ENCODE measurements around the gene ASIC1.

ASIC1 gene

GRCh38 chr12:50107416-50108268, 50.2 kb downstream of the ASIC1 start:
- no peak for DNase-seq (ENCODE audit: low read depth in 2 of 2)

DNA sequence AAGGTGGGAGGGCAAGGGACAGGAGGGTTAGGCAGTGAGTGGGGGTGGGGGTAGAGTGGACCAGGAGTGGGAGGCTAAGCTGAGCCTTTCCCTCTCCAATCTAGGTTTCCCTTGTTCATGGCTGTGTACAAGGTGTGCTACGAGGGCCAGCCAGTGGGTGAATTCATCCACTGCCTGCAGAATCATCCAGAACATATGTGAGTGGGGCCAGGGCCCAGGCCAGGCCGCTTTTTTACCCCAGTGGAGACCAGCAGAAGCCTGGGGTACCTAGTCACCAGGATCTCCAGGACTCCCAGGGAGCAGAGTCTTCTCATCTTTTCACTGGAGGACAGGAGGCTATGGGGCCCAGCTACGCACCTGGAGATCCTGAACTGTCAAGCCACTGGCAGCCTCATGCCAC, 51.9 kb downstream of the ASIC1 start:
- DNase-seq (ENCODE audit: low read depth in 2 of 2): no peak

GRCh38 chr12:50110127-50110761, 52.8 kb downstream of the ASIC1 start:
- DNase-seq (ENCODE audit: low read depth in 2 of 2): no peak

- DNase-seq (ENCODE audit: low read depth in 2 of 2): no peak
Observed at GRCh38 chr12:50110762-50111351, 53.5 kb downstream of the ASIC1 start.

GRCh38 chr12:50111395-50111692, 53.9 kb downstream of the ASIC1 start:
- DNase-seq (ENCODE audit: low read depth in 2 of 2): no peak

- DNase-seq (ENCODE audit: low read depth in 2 of 2): peak; percentile 97 to 99
Observed at GRCh38 chr12:50111693-50112455, 54.5 kb downstream of the ASIC1 start, which contains the start of gene COX14. TSS of gene COX14 (plus strand) at chr12:50112236. CDS start at chr12:50120044, 7,808 bp downstream.

GRCh38 chr12:50112456-50113218, 55.2 kb downstream of the ASIC1 start:
- no peak for DNase-seq (ENCODE audit: low read depth in 2 of 2)

DNA sequence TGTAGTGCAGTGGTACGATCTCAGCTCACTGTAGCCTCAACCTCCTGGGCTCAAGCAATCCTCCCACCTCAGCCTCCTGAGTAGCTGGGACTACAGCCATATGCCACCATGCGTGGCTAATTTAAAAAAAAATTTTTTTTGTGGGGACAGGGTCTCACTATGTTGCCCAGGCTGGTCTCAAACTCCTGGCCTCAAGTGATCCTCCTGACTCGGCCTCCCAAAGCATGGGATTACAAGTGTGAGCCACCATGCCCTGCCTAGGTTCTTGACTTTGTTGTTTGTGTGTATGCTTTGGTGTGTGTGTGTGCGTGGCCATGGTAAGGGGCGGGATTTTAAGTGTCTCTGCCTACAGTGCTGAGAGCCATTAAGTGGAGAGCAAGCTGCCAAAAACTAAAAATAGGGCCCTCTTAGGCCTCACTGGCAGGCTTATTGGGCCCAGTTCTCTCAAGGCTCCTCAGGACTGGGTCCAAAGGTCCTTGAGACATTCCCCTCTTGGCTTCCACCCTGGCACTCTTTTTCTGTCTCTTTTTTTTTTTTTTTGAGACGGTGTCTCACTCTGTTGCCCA, 59.7 kb downstream of the ASIC1 start:
- no peak for DNase-seq (ENCODE audit: low read depth in 2 of 2)

- no peak for DNase-seq (ENCODE audit: low read depth in 2 of 2)
Observed at GRCh38 chr12:50119387-50119786, 62.0 kb downstream of the ASIC1 start.

GRCh38 chr12:50120521-50120920, 63.1 kb downstream of the ASIC1 start:
- DNase-seq (ENCODE audit: low read depth in 2 of 2): no peak

GRCh38 chr12:50120953-50121352, 63.6 kb downstream of the ASIC1 start:
- DNase-seq (ENCODE audit: low read depth in 2 of 2): no peak

GRCh38 chr12:50121641-50122040, 64.2 kb downstream of the ASIC1 start:
- DNase-seq (ENCODE audit: low read depth in 2 of 2): no peak

- no peak for DNase-seq (ENCODE audit: low read depth in 2 of 2)
Observed at GRCh38 chr12:50123203-50123602, 65.8 kb downstream of the ASIC1 start.

- DNase-seq (ENCODE audit: low read depth in 2 of 2): no peak
Observed at GRCh38 chr12:50127546-50127945, 70.2 kb downstream of the ASIC1 start.

GRCh38 chr12:50129290-50129689, 71.9 kb downstream of the ASIC1 start:
- no peak for DNase-seq (ENCODE audit: low read depth in 2 of 2)

DNA sequence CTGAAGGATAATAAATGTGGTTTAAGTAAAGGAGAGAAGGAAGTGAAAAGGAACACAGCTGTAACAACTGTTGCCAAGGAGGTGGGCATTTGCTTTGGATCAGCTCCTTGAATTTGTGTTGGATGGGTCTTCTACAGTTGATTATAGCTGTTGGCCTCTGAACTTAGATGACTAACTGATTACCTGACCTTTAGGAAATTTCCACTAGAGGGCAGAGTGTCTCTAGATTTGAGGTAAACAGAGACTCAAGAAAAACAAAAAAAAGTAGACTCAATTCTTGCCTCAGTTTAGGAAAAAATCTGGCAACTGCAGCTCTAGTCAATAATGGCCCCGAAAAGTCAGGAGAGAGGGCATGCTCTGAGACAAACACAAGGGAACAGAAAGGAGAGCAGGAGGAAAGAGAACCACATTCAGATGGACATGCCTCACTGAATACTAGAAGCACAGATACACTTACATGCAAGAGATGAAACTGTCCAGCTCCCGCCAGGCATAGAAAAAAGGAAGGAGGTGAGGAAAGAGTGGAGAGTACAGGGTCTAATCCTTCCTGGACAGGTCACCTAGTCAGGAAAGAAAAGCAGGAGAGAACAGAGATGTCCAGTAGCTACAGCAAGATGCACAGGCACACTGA, 75.2 kb downstream of the ASIC1 start:
- no peak for DNase-seq (ENCODE audit: low read depth in 2 of 2)
